IgD-negative memory B cell (primary cell): ENCODE results near the gene GNB3. TPM values are rescaled to one million over a fixed set of nuclear protein-coding genes. Genes with fewer than 3 reads are reported as not detected.

Source experiments
- H3K27ac Mint-ChIP-seq, 3 donors: one replicate each; pipeline ENCODE4 v1.8.0; 2020 to 2022; ENCODE audit warnings: mild to moderate bottlenecking in 3 of 3, mixed read lengths in 3 of 3, moderate library complexity in 1 of 3
- H3K27me3 Mint-ChIP-seq: one replicate; pipeline ENCODE4 v1.8.0; 2021; ENCODE audit warnings: mixed read lengths
- H3K36me3 Mint-ChIP-seq: one replicate; pipeline ENCODE4 v1.8.0; 2020; ENCODE audit warnings: mild to moderate bottlenecking, mixed read lengths
- H3K4me1 Mint-ChIP-seq, 3 donors: one replicate each; pipeline ENCODE4 v1.8.0; 2020 to 2022; ENCODE audit warnings: mixed read lengths in 3 of 3, mild to moderate bottlenecking in 1 of 3
- H3K4me3 Mint-ChIP-seq, 4 donors: one replicate each; pipeline ENCODE4 v1.8.0; 2020 to 2022; ENCODE audit warnings: mild to moderate bottlenecking in 4 of 4, mixed read lengths in 4 of 4, moderate library complexity in 3 of 4
- H3K9me3 Mint-ChIP-seq, 3 donors: one replicate each; pipeline ENCODE4 v1.8.0; 2020 to 2021; ENCODE audit warnings: mixed read lengths in 3 of 3, mild to moderate bottlenecking in 1 of 3
- polyA plus RNA-seq: library from polyadenylated mRNA; unstranded; fragments of 300-500 nt; fragmentation: Illumina TruSeq; gene quantifications from one replicate; pipeline ENCODE4 v1.2.3, GENCODE V29; 2021

The GNB3 gene
- polyA plus RNA-seq, 1 donor from 2014 or later = not detected

DNA sequence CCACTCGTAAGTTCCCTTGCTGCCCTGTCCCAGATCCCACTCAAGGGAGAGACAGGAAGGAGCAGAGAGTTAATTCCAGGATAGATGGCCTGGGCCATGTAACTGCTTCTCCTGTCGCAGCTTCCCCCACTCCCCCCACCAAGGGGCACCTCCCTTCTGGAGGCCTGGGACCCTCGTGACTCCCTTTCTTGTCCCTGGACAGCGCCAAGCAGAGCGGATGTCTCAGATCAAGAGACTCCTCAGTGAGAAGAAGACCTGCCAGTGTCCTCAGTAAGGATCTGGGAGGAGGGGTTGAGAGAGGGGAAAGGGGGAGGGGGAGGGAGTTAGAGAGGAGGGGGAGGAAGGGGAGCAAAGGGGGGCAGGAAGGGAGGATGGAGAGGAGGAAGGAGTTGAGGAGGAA, 22.1 kb upstream of the GNB3 start:
- peak overlapping the region in 1 of 4 donors; percentile 32 for H3K4me3 Mint-ChIP-seq

DNA sequence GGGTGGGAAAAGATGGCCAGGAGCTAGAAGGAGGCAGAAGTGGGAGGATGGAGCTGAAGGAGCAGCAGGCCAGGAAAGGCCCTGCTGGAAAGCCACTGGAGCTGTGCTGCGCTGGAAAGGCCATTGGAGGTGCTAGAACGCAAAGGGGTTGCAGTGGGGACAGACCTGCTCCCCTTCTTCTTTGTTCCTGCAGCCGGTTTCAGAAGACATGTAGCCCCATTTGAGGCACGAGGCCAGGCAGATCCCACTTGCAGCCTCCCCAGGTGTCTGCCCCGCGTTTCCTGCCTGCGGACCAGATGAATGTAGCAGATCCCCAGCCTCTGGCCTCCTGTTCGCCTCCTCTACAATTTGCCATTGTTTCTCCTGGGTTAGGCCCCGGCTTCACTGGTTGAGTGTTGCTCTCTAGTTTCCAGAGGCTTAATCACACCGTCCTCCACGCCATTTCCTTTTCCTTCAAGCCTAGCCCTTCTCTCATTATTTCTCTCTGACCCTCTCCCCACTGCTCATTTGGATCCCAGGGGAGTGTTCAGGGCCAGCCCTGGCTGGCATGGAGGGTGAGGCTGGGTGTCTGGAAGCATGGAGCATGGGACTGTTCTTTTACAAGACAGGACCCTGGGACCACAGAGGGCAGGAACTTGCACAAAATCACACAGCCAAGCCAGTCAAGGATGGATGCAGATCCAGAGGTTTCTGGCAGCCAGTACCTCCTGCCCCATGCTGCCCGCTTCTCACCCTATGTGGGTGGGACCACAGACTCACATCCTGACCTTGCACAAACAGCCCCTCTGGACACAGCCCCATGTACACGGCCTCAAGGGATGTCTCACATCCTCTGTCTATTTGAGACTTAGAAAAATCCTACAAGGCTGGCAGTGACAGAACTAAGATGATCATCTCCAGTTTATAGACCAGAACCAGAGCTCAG, 21.4 kb upstream of the GNB3 start:
- Mint-ChIP-seq H3K27me3 (peaks cover 31% of the 10 kb centered on the region), H3K4me1 (peaks cover 4 to 6% (median 5%) of the 10 kb centered on the region in 3 donors), H3K27ac (no peak overlapping the region), H3K4me3 (no peak overlapping the region), H3K36me3 (peaks cover 2% of the 10 kb centered on the region), H3K9me3 (peaks cover 0 to 2% (median 0%) of the 10 kb centered on the region in 3 donors)

More for the DNA sequence above, 22.1 kb upstream of the GNB3 start:
- Mint-ChIP-seq H3K36me3 (peaks cover 2% of the 10 kb centered on the region), H3K27ac (peak overlapping the region in 2 of 3 donors; percentile 53 to 54), H3K9me3 (peaks cover 0 to 2% (median 0%) of the 10 kb centered on the region in 3 donors), H3K27me3 (peaks cover 25% of the 10 kb centered on the region), H3K4me1 (peaks cover 4 to 5% (median 4%) of the 10 kb centered on the region in 3 donors)

DNA sequence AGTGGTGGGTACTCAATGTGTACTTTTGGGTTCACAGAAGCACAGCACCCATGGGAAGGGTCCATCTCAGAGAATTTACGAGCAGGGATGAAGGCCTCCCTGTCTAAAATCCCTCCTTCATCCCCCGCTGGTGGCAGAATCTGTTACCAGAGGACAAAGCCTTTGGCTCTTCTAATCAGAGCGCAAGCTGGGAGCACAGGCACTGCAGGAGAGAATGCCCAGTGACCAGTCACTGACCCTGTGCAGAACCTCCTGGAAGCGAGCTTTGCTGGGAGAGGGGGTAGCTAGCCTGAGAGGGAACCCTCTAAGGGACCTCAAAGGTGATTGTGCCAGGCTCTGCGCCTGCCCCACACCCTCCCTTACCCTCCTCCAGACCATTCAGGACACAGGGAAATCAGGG, 20.6 kb upstream of the GNB3 start:
- Mint-ChIP-seq H3K27me3 (peaks cover 34% of the 10 kb centered on the region), H3K36me3 (peaks cover 2% of the 10 kb centered on the region), H3K27ac (no peak overlapping the region), H3K4me3 (peak overlapping the region in 1 of 4 donors; percentile 61), H3K4me1 (peaks cover 4 to 6% (median 5%) of the 10 kb centered on the region in 3 donors), H3K9me3 (peaks cover 0 to 2% (median 0%) of the 10 kb centered on the region in 3 donors)

DNA sequence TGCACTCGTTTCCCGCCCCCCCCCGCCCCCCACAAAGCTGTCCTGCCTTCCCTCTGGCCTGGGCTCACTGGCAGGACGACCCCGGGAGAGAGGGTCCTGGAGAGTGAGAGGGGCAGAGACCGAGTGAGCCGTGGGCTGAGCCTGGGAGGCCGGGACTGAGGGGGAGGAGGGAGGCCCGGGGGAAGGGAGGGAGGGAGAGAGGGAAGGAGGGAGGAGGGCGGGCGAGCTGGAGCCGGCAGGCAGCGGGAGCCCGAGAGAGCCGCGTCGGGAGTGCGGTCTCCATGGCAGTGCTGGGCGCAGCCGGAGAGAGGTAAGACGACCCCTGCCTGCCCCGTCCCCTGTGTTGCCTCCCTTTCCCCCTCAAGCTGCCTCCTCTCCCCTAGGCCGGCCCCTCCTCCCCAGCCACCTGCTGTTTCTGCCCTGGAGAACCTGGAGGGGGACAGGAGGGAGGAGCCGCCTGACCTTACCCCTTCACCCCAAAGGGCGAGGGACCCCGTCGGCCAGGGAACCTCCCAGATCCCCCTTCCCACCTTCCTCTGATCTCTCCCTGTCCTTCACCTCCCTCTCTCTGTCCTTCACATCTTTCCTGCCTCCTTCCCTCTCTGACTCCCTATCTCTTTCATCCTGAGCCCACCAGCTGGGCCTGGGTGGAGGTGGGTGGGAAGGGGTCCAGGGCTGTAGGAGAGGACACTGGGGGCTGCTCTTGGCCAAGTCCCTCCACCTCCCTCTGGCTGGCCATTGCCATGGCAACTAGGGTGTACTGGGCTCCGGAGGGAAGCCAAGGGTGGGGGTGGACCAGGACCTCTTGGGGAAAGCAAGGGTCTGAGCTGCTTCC, 18.9 kb upstream of the GNB3 start, which contains the start of gene GPR162:
Gene GPR162 (plus strand): TSS at position 231 of the 835 bp plus-strand sequence. CDS start 2,078 bp downstream, outside the sequence.
- peaks cover 2% of the 10 kb centered on the region for H3K36me3 Mint-ChIP-seq
- H3K4me1 Mint-ChIP-seq = peaks cover under 1 to 6% (median 5%) of the 10 kb centered on the region in 3 donors
- peak within 1 kb of the TSS in 2 of 4 donors; percentile 67 to 78 for H3K4me3 Mint-ChIP-seq
- no peak within 1 kb of the TSS for H3K27ac Mint-ChIP-seq
- H3K9me3 Mint-ChIP-seq = no peaks in the 10 kb centered on the region
- H3K27me3 Mint-ChIP-seq = peaks cover 49% of the 10 kb centered on the region

DNA sequence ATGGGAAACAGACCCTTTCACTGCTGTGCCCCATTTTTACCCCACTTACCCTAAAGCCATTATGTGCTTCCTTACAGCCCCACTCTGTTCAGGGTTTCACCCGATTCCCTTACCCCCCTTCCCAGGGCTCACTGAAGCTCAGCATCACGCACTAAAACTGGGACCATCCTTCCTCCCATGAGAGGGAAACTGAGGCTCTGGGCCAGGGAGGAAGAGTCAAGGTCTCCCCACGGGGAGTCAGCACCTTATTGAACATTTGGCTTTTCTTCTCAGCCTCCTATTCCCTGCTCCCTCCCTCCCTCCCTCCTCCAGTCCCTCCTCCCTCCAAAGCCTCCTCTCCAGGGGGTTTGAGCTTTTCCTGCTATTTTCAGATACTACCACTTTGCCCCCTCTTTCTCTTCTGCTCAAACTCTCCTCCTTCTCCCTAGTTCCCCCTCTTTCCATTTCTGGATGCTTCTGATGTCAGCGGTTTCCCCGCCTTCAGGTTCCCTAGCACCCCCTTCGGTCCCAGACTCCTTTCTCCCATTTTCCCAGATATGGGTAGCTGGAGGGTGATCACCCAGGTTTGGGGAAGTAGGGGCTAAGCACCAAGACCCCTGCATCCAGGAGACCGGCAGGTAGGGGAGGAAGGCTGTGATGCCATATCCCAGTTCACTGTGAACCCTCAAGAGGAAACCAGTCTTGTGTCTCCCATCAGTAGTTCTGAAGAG, 18.1 kb upstream of the GNB3 start:
- Mint-ChIP-seq H3K36me3 (peaks cover 2% of the 10 kb centered on the region), H3K27ac (no peak overlapping the region), H3K4me3 (no peak overlapping the region), H3K4me1 (peaks cover 0 to 9% (median 8%) of the 10 kb centered on the region in 3 donors), H3K27me3 (peaks cover 57% of the 10 kb centered on the region), H3K9me3 (no peaks in the 10 kb centered on the region)

DNA sequence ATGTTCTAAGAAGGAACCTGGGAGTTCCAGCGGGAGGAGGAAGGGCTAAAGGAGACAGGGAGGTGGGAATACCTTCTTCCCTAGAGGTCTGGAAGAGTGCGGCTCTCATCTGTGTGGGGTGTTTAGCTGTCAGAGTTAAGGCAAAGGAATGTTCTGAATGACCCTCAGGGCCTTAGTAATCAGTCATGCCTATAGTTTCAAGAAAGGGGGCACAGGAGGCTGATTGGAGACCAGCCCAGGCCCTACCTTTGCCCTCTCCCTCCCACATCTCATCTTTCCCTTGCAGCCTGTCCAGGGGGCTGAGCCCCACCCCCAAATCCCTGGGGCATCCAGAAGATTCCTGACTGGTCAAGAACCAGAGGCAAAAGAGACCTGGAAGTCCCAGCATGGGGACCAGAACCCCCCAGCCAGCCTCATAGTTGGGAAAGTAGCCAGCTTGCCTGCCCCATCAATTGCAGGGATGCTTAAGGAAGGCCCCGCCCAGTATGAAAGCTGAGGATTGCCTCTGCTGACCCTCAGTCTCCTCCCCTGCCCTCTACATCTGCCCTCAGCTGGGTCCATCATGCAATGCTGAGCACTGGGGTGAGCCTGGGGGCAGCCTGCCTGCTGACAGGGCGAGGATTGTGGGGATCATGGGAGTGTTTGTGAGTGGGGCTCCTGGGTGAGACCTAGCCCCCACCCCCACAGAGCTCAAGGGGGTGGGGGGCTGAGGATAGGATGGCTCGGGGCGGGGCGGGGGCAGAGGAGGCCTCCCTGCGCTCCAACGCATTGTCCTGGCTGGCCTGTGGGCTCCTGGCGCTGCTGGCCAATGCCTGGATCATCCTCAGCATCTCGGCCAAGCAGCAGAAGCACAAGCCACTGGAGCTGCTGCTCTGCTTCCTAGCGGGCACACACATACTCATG, 17.3 kb upstream of the GNB3 start:
- H3K27ac Mint-ChIP-seq = no peak overlapping the region
- peaks cover 0 to 11% (median 11%) of the 10 kb centered on the region in 3 donors for H3K4me1 Mint-ChIP-seq
- no peaks in the 10 kb centered on the region for H3K9me3 Mint-ChIP-seq
- peaks cover 60% of the 10 kb centered on the region for H3K27me3 Mint-ChIP-seq
- peaks cover 4% of the 10 kb centered on the region for H3K36me3 Mint-ChIP-seq
- no peak overlapping the region for H3K4me3 Mint-ChIP-seq

DNA sequence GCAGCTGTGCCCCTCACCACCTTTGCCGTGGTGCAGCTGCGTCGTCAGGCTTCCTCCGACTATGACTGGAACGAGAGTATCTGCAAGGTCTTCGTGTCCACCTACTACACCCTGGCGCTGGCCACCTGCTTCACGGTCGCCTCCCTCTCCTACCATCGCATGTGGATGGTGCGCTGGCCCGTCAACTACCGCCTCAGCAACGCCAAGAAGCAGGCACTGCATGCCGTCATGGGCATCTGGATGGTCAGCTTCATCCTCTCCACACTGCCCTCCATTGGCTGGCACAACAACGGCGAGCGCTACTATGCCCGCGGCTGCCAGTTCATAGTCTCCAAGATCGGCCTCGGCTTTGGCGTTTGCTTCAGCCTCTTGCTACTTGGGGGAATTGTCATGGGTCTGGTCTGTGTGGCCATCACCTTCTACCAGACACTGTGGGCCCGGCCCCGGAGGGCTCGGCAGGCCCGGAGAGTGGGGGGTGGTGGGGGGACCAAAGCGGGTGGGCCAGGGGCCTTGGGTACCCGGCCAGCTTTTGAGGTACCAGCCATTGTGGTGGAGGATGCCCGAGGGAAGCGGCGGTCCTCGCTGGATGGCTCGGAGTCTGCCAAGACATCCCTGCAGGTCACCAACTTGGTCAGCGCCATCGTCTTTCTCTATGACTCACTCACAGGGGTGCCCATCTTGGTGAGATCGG, 16.5 kb upstream of the GNB3 start:
- Mint-ChIP-seq H3K36me3 (peaks cover 4% of the 10 kb centered on the region), H3K4me3 (no peak overlapping the region), H3K27me3 (peaks cover 65% of the 10 kb centered on the region), H3K4me1 (peaks cover 0 to 15% (median 11%) of the 10 kb centered on the region in 3 donors), H3K9me3 (no peaks in the 10 kb centered on the region), H3K27ac (no peak overlapping the region)

DNA sequence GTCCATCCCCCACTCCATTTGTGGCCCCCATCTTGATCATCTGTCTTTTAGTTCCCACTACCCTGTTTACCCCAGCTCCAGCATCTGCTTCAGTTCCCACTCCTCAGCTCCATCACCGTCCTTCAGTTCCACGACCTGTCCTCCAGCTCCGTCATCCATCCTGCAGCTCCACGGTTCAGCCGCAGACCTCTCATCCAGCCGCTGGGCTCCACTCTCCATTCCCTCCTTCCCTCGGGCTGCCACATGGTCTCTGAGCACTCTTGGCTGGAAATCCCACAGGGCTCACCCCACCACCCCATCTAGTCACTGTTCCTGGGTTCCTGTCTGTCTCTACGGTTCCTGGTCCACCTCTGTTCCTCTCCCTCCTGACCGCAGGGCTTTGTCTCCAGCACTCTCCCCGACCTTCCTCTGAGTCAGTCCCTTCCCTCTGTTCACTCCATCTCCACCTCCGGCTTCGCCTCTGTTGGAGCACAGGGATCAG, 15.8 kb upstream of the GNB3 start:
- no peaks in the 10 kb centered on the region for H3K9me3 Mint-ChIP-seq
- H3K4me1 Mint-ChIP-seq = peaks cover 0 to 16% (median 11%) of the 10 kb centered on the region in 3 donors

DNA sequence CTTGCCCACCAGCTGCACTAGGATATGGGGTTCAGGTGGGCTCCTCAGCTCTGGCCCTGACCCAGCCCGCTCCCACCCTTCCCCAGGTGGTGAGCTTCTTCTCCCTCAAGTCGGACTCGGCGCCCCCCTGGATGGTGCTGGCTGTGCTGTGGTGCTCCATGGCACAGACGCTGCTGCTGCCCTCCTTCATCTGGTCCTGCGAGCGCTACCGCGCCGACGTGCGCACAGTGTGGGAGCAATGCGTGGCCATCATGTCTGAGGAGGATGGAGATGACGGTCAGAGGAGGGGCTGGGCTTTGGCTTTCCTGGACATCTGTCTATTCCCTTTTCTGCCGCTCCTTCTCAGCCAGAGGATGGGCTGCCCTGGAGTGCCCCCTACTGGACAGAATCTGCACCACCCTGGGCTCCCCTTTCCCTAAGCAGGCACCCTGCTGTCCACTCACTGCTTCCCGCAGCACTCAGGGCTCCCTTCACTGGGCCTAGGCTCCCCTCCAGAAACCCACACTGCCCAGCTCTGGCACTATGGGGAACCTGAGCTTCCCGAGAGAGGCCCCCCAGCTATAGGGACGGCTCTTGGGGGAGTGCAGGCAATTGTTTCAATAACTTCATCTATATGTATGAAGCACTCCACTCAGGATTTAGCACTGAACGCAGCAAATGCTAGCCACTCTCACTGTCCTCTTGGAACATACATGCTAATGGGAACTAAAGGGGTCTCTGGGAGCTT, 15.2 kb upstream of the GNB3 start:
- Mint-ChIP-seq H3K27ac (peak overlapping the region in 1 of 3 donors; percentile 1), H3K27me3 (peaks cover 73% of the 10 kb centered on the region), H3K4me3 (peak overlapping the region in 1 of 4 donors; percentile 43), H3K4me1 (peaks cover 0 to 16% (median 11%) of the 10 kb centered on the region in 3 donors), H3K36me3 (peaks cover 5% of the 10 kb centered on the region), H3K9me3 (no peaks in the 10 kb centered on the region)

More for the DNA sequence above, 15.8 kb upstream of the GNB3 start:
- no peak overlapping the region for H3K4me3 Mint-ChIP-seq
- H3K27ac Mint-ChIP-seq = no peak overlapping the region
- peaks cover 68% of the 10 kb centered on the region for H3K27me3 Mint-ChIP-seq
- peaks cover 4% of the 10 kb centered on the region for H3K36me3 Mint-ChIP-seq

DNA sequence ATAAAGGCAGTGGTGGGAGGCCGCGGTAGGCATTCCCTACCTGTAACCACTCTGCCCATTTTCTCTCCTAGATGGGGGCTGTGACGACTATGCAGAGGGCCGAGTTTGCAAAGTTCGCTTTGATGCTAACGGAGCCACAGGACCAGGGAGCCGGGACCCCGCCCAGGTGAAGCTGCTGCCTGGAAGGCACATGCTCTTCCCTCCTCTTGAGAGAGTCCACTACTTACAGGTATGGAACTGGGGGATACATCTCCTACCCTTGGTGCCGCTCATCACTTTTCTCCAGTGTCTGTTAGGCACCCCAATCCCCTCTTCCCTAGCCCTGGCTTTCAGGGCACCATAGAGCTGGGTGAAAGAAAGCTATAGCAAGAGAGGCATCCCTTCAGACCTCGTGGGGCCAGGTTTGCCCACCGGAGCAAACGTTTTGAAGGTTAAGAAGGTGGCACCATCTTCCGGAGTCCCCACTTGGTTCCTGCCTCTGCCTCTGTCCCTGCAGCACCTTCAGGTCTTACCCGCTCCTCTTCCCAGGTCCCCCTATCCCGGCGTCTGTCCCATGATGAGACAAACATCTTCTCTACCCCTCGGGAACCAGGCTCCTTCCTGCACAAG, 14.5 kb upstream of the GNB3 start:
- peak overlapping the region in 1 of 3 donors; percentile 1 for H3K27ac Mint-ChIP-seq
- H3K27me3 Mint-ChIP-seq = peaks cover 73% of the 10 kb centered on the region
- H3K9me3 Mint-ChIP-seq = no peaks in the 10 kb centered on the region
- H3K4me1 Mint-ChIP-seq = peaks cover 0 to 13% (median 7%) of the 10 kb centered on the region in 3 donors
- peaks cover 3% of the 10 kb centered on the region for H3K36me3 Mint-ChIP-seq
- peak overlapping the region in 1 of 4 donors; percentile 43 for H3K4me3 Mint-ChIP-seq

DNA sequence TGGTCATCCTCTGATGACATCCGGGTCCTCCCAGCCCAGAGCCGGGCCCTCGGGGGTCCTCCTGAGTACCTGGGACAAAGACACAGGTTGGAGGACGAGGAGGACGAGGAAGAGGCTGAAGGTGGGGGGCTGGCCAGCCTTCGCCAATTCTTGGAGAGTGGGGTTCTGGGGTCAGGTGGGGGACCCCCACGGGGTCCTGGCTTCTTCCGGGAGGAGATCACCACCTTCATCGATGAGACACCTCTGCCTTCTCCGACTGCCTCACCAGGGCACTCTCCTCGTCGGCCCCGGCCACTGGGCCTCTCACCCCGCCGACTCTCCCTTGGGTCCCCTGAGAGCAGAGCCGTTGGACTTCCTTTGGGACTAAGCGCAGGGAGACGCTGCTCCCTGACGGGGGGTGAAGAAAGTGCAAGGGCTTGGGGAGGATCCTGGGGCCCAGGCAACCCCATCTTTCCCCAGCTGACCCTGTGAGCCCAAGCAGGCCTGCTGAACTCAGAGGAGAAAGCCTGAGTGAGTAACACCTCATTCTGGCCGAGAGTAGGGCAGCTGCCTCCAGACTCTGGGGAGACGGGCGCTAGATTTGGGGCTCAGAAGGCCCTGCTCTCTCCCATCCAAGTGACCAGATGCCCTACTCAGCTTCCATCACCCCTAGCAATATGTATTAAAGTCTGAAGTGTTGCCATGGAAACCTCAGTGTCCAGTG, 13.8 kb upstream of the GNB3 start:
- H3K27me3 Mint-ChIP-seq = peaks cover 70% of the 10 kb centered on the region
- H3K36me3 Mint-ChIP-seq = peaks cover 3% of the 10 kb centered on the region
- no peaks in the 10 kb centered on the region for H3K9me3 Mint-ChIP-seq
- peak overlapping the region in 3 of 4 donors; percentile 43 to 88 (median 54) for H3K4me3 Mint-ChIP-seq
- peak overlapping the region in 1 of 3 donors; percentile 68 for H3K27ac Mint-ChIP-seq
- H3K4me1 Mint-ChIP-seq = peaks cover 0 to 12% (median 6%) of the 10 kb centered on the region in 3 donors
